ENCODE results near the gene TAB2.
"Not testable (repeated sequence)": the region's sequence is repeated elsewhere in the genome, so short reads cannot be mapped to it uniquely, and the experiment has no call there.

Gene TAB2

DNA sequence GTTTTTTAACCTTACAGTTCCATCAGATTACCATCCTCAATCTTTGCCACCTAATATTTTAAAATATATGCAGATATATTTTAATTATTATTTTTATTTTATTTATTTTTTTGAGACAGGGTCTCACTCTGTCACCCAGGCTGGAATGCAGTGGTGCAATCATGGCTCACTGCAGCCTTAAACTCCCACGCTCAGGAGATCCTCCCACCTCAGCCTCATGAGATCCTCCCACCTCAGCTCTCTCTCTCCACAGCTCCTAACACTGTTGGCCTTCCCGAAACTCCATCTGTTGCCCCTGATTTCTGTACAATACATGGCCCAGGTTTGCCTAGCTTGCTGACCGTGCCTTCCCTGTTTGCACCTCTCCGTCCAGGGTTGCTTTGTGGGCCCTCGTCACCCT lies 4.4 kb upstream of the TAB2 start:
- DNase-seq (ENCODE audit: low spot score): no peak

DNA sequence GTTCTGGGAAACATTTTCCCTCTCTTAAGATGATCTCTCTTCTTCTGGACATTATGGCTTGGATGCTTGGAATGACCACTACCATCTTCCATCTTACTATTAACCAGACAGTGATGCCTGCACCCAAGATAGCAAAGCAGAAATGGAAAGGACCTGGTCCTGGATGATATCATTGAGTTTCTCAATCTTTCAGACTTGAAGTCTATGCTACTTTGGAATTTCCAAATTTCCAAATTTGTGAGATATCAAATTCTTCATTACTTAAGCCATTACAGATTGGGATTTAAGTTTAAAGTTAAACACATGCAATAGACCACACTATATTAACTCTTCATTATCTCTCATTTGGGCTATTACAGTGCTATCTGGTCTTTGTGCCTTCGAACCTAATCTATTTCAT lies 3.7 kb upstream of the TAB2 start:
- DNase-seq (ENCODE audit: low spot score): no peak

DNA sequence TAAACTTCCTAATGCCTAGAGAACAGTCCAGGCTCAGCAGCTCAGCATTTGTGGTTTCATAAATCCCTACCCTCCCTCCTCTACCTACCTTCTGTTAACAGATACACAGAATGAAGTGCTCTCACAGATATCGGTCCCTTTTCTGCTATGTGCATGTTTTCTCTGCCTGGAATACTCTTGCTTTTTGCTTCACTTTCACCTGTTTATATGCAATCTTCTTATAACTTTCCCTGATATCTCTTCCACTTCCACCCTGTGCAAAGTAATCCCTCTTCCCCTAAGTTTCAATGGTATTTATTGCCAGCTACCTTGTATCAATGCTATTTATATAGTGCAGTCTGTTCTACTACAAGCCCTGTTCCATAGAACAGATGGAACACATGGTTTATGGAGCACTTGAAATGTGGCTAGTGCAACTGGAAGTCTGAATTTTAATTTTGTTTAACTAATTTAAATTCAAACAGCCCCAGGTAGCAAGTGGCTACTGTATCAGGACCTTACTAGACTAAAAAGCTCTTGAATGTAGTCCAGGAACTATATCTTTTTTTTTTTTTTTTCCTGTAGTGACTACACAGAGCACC lies 3.1 kb upstream of the TAB2 start:
- no peak for DNase-seq (ENCODE audit: low spot score)

DNA sequence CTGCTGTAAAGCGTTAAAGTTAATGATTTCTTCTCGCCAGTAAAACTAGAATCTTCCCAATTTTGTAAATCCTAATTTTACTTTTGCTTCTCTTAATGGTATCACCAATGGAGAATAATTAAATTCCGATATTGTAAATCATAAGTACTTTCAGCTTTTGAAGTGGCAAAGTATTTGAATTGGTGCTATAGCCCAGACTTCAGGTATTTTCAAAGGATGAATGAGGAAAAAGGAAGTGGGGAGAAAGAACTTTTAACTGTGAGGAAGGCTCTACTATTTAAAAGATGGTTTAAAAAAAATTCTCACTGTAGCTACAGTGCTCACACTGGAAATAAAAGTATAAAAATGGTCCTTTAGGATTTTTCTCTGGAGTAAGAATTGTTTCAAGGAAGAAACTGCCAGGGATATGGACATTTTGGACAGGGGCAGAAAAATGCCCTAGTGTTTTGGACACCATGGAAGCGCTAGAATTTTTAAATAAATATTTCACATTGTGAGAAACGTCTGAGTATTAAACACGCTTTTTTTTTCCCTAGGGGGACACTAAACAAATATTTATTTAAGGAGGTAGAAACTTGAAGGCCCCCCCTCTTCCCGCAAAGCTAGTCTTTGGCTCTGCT lies 1.3 kb upstream of the TAB2 start:
- DNase-seq (ENCODE audit: low spot score): no peak

DNA sequence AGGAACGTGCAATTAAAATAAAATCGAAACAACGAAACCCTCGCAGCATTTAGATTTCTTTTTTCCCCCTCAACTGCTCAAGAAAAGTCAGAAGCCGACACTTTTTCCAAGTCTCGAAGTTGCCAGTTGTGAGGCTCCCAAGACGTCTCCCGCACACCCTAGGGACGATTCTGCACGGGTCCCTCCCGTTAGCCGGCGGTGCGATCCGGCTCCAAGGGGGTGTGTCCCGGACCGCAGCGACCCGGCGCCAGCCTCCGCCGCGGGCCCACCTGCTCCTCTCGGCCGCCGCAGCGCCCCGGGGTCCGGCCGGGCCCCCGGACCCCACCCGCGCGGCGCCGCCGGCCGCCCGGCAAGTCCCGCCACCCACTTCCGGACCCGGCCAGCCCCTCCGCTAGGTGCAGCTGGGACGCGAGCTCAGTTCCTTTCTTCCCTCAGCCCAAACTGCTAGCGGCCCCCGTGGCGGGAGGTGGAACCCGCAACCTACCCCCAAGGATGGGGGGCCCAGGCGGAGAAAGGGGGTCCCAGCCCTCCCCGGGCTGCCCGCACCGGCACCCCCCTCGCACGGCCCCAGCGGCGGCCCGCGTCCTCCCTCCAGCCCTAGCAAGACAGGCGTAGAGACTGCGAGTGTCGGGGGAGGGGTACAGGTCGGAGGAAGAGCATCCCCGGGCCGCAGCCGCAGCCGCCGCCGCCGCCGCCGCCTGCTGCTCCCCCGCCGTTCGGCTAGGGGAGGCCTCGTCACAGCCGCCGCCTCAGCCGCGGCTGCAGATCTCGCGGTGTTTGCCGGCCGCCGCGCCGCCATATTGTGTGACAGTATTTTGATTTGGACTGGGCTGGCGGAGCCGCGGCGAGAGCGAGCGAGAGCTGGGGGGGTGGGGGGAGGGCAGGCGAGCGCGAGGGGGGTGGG lies 520 bp upstream of the TAB2 start:
- peak; percentile 91 for DNase-seq (ENCODE audit: low spot score)

DNA sequence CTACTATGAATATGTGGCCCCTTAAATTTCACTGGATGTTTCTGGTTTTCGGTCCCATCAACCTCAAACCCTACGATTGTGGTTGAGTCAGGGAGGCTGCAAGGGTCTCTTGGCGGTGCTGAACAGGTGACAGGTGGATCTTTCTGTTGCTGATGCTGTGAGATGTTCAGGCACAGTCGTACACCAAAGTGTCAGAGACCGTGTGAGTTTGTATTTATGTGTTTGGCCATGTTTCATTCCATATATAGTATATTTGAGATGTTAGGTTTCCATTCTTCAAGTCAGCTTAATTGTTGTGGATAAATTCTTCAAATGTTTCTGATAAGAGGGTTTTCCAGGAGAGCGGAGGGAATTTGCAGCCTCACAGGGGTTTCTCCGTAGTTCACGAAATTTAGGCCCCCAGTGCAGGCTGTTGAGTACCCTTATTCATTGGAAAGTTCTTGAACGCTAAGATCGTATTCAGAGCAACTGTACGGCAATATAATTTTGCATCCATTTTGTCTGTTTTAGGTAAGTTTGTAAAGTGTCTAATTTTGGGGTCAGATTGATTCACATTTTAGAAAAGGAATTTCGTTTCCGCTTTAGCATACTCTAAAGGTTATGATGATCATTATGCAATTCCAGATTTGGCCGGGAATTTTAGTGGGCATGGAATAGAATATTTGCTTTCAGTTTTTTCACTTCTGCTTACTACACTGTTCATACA lies 1.2 kb downstream of the TAB2 start:
- no peak for DNase-seq (ENCODE audit: low spot score)

DNA sequence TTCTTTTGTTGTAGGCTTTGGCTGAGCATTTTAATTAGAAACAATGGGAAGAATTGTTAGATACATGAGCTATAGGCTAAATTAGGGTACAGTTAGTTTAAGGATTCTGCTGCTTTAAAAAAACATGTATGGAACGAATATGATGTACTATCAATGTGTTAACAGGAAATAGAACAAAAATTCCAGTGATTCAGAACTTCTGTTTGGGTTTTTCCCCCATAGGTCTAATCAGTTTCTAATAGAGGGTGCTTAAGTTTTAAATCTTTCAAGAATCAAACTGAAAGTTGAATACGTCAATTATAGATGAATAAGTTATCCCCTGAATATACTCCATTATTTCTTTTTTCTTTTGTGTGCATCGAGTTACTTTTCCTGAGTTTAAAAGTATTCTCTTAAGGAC lies 1.9 kb downstream of the TAB2 start:
- peak; percentile 56 for DNase-seq (ENCODE audit: low spot score)

DNA sequence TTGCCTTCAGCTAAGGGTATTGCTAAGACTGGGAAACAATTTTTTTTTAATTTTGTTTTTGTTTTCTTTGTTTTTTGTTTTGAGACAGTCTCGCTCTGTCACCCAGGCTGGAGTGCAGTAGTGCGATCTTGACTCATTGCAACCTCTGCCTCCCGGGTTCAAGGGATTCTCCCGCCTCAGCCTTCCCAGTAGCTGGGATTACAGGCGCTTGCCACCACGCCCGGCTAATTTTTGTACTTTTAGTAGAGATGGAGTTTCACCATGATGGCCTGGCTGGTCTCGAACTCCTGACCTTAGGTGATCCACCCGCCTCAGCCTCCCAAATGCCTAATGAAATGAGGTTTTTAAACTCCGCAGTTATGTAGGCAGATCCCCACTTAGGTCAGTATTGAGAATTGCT lies 2.5 kb downstream of the TAB2 start:
- not testable (repeated sequence) for DNase-seq (ENCODE audit: low spot score)

DNA sequence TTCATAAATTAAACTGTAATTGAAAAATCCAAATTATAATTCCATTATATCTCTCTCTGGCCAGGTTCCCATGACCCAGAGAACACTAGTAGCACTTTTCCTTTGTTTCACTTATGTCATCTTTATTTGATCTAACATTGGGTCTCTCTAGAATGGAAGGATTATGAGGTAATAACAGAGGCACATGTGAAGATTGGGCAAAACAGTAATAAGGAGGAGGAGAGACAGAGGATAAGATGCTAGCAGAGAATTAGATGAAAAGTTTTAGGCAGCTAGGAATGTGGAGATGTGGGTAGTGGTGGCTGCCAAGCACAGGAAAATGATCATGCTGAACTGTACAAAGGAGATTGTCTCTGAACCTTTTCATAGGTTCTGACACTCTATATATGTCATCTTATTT lies 3.3 kb downstream of the TAB2 start:
- no peak for DNase-seq (ENCODE audit: low spot score)

DNA sequence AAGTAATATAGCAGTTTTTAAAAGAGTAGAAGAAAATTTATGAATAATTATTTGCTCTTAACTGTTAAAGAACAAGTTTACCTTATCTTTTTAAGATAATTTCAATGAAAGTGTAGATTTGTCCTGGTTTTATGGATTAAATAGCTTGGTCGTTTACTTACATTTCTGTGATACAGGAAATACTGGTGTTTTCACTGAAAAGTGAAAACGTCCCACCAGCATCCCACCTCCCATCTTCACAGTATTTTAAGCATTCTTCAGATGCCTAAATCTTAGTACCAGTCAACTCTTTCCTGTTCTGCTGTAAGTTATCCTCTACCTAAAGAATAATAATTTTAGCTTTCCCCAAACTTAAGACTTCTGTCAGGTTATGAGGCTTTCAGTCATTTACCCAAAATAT lies 5.8 kb downstream of the TAB2 start:
- no peak for DNase-seq (ENCODE audit: low spot score)

DNA sequence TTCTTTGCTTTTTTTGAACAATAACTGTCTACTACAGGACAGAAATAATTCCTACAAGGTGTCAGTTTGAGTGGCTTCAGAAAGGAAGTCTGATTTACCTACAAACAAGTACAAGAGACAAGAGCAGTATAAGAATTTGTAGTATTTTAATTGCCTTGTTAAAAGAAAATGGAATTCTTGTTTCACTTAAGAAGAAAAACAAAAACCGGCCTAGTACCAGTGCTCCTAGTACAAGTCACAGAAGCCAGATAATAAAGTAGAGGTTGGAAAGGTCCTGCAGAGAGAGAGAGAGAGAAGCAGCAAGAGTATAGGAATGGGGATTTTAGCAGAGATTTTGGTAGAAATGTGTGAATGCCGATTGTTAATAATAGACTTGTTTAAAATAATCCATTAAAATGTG lies 6.4 kb downstream of the TAB2 start:
- no peak for DNase-seq (ENCODE audit: low spot score)

DNA sequence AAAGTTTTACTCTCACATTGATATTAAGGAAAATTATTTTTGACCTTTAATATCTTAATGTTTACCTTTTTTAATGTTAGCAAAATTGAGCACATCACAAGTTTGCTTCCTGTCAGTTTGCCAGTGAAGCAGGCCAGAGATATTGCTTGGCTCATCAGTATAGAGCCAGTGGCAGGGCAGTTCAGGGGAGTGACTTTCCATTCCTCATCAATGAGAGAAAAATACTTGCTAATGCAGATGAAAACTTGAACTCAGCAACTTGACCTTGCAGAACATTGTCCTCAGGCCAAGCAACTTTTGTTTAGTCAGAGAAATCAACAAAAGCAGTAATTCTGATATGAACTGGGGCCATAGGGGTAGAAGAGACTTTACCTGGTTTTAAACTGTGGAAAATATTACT lies 6.9 kb downstream of the TAB2 start:
- DNase-seq (ENCODE audit: low spot score): no peak

DNA sequence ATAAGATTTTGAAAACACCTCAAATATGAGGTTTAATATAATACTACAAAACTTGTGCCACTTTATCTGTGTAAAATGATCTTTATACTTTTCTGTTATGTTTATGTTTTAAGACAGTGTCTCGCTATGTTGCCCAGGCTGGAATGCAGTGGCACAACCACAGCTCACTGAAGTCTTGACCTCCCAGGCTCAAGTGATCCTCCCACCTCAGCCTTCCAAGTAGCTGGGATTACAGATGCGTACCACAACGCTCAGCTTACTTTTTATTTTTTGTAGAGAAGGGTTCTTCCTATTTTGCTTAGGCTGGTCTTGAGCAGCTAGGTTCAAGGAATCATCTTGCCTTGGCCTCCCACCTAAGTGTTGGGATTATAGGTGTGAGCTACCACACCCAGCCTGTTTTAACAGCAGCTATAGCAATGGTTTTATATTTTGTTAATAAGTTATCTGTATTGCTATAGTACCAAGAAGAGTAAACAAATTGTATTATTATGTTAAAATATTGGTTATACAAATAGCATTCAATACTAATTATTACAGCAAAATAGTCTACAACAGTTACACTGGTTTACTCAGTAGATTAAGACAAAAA lies 8.2 kb downstream of the TAB2 start:
- no peak for DNase-seq (ENCODE audit: low spot score)

DNA sequence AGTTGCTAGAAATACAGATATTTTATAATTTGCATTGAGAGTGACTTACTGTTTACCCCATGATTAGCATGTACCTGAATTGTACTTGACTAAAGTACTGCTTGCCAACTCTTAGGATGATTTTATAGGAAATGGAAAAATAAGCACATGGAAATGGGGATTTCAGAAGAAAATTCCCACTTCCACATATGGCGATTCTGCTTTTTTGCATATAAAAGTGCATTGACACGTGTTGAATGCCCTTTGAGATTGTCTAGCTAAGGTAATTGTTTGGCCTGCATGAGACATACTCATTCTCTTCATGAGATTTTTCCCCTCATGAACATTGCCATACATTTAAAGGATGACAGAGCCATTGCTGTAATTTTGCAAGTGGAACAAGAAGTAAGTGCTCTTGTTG lies 10.1 kb downstream of the TAB2 start:
- DNase-seq (ENCODE audit: low spot score): no peak

DNA sequence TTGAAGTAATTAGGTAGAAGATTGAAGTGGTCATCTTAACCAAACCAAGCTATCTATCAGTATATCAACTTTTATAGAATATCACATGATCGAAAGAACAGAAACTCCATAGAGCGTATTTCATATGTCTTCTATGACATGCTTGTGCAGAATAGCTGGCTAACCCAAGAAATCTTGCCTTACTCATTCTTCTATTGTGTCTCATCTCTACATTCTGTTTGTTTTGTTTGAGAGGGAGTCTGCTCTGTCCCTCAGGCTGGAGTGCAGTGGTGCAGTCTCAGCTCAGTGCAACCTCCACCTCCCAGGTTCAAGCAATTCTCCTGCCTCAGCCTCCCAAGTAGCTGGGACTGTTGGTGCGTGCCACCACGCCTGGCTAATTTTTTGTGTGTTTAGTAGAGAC lies 10.6 kb downstream of the TAB2 start:
- DNase-seq (ENCODE audit: low spot score): no peak

DNA sequence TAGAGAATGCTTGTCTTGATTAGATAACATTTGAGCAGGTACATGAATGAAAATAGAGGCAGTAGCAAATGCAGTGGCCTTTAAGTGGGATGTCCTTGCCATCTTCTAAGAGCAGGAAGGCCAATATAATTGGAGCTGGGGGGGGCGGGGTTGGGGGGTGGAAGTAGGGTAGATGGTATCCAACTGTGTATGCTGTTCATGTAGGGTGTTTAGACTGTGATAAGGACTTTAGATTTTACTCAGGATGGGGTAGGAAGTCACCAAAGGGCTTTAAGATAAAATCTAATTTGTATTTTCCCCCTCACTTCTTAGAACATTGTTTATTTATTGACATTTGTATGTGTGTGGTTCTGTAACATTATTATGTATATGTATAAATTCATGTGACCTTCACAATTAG lies 12.0 kb downstream of the TAB2 start:
- no peak for DNase-seq (ENCODE audit: low spot score)

DNA sequence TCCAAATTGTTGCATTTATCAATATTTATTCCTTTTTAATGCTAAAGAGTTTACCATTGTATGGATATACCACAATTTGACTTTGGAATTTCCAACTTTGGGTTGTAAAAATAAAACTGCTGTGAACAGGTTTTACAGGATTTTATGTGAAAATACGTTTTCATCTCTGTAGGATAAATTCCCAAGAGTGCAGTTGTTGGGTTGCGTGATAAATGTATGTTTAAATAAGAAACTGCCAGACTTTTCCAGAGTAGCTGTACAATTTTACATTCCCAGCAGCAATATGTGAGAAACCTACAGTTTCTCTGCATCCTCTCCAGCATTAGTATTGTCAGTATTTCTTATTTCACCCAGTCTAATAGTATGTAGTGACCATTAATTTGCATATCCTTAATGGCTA lies 12.6 kb downstream of the TAB2 start:
- no peak for DNase-seq (ENCODE audit: low spot score)

DNA sequence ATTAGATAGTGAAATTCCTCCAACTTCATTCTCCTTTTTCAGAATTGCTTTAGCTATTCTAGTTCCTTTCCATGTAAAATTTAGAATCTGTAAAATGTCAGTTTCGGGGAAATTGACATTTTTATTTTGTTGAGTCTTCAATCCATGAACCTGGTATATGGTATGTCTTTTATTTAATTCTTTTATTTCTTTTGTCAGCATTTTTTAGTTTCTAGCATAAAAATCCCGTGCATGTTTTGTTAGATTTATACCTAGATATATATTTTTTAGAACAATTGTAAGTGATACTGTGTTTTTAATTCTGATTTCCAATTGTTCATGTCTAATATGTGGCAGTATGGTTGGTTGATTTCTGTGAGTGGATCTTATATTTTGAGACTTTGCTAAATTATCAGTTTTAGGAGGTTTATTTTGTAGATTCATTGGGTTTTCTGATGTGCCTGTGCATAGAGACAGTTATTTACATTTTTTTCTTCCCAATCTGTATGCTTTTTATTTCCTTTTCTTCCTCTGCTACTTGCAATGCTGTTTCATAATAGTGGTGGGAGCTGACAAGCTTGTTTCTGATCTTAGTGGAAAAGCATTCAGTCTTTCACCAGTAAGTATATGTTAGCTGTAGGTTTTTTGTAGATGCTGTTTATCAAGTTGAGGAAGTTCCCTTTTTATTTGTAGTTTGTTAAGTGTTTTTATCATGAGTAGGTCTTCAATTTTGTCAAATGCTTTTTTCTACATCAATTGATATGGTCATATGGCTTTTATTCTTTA lies 13.7 kb downstream of the TAB2 start:
- no peak for DNase-seq (ENCODE audit: low spot score)

DNA sequence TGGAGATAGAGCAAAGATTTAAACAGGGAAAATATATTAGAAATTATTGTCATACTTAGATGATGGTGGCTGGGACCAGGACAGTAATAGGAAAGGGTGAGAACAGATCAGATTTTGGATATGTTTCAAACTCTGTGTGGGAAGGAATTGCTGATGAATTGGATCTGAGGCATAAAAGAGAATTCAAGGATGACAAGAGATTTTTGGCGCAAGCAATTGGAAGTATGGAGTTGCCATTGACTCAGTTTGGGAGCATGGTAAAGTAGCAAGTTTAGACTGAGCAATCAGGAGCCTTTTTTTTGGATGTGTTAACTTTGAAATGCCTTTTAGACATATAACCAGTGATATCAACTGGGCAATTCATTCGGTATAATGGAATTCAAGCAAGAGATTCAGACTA lies 14.4 kb downstream of the TAB2 start:
- no peak for DNase-seq (ENCODE audit: low spot score)

DNA sequence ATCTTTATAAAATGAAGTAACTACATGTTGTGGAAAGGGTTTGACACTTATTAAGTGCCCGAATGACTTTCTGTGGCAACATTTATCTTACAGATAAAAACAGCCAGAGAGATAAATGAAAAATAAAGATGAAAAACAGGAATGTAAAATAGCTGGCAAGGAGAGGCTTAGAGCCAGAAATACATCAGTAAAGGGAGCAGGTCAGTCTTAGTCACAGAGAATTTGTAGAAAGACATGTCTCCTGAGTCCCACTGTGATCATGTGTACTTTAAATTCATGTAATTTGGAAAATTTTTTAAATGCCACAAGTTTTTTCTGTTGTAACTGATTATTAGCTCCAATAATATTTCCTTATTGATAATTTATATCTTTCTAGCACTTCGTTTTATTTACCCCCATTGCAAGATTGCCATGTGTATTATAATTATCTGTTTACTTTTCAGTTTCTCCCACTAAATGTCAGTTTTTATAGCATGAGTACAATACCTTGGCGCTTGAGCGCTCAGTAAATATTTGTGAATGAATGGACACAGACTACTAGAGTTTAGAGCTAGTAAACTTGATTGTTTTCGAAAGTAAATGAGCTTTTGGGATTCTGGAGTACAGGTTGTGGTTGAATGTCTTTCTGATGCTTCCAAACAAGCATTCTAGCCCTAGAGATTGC lies 15.2 kb downstream of the TAB2 start:
- DNase-seq (ENCODE audit: low spot score): no peak

DNA sequence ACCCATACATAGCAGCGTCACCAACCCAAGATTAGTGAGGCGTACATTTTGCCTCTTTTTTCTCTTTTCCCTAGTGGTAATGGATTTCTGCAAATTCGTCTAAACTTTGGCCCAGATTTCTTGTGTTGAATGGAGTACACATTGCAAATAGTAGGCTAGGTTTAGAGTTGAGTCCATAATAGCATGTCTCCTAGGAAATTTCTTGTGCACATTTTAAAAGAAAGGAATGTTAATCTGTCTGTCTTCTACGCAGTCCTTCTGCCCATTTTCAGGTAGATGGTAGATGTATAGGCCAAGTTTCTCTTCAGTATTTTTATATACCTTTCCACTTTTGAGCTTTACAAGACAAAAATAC lies 15.7 kb downstream of the TAB2 start:
- no peak for DNase-seq (ENCODE audit: low spot score)
